WERI-Rb-1 (cell line): ENCODE data around the gene TNFSF12.

ENCODE experiments used
- DNase-seq: peaks from one replicate; pipeline ENCODE4 v3.0.0-alpha.2; 2020
- H3K27ac ChIP-seq: fragments of 250-450 bp; sonication (Bioruptor Pico); 2 replicates; pipeline ENCODE4 v1.5.1; 2020; ENCODE audit warnings: mild to moderate bottlenecking, moderate library complexity
- H3K27me3 ChIP-seq: fragments of 250-450 bp; sonication (Bioruptor Pico); 2 replicates; pipeline ENCODE4 v1.5.1; 2021; ENCODE audit warnings: mild to moderate bottlenecking, low read depth, moderate library complexity; ENCODE audit not compliant: insufficient read depth, severe bottlenecking
- H3K36me3 ChIP-seq: fragments of 250-450 bp; sonication (Bioruptor Pico); 2 replicates; pipeline ENCODE4 v1.5.1; 2020; ENCODE audit warnings: mild to moderate bottlenecking, moderate library complexity
- H3K4me3 ChIP-seq: 2 replicates; pipeline ENCODE4 v1.5.1; 2011; ENCODE audit warnings: low read depth, mild to moderate bottlenecking, control low read depth, low read length
- H3K9me3 ChIP-seq: fragments of 250-450 bp; sonication (Bioruptor Pico); 2 replicates; pipeline ENCODE4 v1.5.1; 2021; ENCODE audit warnings: mild to moderate bottlenecking, moderate library complexity; ENCODE audit not compliant: severe bottlenecking
- CTCF ChIP-seq: IDR thresholded peaks from 2 replicates; pipeline ENCODE4 v1.5.1; 2011; ENCODE audit warnings: low read depth, mild to moderate bottlenecking, control low read depth, inconsistent platforms, low read length

The TNFSF12 gene

GRCh38 chr17:7582396-7583252 is 33.8 kb downstream of the TNFSF12 start:
- Histone ChIP-seq H3K9me3 (peaks cover 5% of the 10 kb centered on the region), H3K27me3 (no peaks in the 10 kb centered on the region), H3K36me3 (peaks cover 47% of the 10 kb centered on the region), H3K27ac (peak overlapping the region; percentile 97), H3K4me3 (no peak overlapping the region)
- no peak for TF ChIP-seq CTCF
- peak; percentile 4 for DNase-seq

GRCh38 chr17:7583253-7584109 is 34.6 kb downstream of the TNFSF12 start, which contains the start of gene MPDU1:
MPDU1 (plus strand) TSS chr17:7583852; CDS start chr17:7583863, 11 bp downstream.
- peaks cover 48% of the 10 kb centered on the region for H3K36me3 ChIP-seq
- TF ChIP-seq CTCF = no peak
- peak within 1 kb of the TSS; percentile 53 for H3K4me3 ChIP-seq
- DNase-seq = peak; percentile 97
- H3K27ac ChIP-seq = peak within 1 kb of the TSS; percentile 97
- peaks cover 5% of the 10 kb centered on the region for H3K9me3 ChIP-seq
- H3K27me3 ChIP-seq = no peaks in the 10 kb centered on the region

DNA sequence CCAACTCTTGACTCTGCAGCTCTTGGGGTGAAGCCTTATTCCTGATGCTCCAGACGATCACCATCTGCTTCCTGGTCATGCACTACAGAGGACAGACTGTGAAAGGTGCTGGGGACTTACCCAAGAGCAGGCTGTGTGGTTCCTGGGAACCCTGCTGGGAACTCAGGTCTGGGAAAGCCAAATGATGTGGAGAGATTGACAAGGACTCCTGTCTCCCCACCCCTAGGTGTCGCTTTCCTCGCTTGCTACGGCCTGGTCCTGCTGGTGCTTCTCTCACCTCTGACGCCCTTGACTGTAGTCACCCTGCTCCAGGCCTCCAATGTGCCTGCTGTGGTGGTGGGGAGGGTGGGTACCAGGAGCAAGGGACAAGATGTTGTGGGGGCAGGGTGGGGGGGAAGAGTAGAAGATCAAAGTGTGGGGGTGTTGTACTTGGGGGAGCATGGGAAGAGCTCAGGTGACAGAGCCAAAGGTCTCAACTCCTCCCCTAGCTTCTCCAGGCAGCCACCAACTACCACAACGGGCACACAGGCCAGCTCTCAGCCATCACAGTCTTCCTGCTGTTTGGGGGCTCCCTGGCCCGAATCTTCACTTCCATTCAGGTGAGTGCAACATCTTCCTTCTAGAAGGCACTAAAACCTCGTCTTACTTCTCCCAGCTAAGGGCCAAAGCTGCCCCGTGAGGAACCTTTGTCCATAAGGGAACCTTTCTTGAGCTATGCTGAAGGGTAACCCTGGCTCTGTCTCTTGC is 38.0 kb downstream of the TNFSF12 start:
- peak; percentile 76 for TF ChIP-seq CTCF
- Histone ChIP-seq H3K27me3 (no peaks in the 10 kb centered on the region), H3K9me3 (peaks cover 5% of the 10 kb centered on the region), H3K4me3 (no peak overlapping the region), H3K36me3 (peaks cover 43% of the 10 kb centered on the region), H3K27ac (no peak overlapping the region)
- DNase-seq = peak; percentile 74

GRCh38 chr17:7587420-7588151 is 38.7 kb downstream of the TNFSF12 start:
- Histone ChIP-seq H3K4me3 (no peak overlapping the region), H3K27ac (no peak overlapping the region), H3K27me3 (no peaks in the 10 kb centered on the region), H3K9me3 (peaks cover 5% of the 10 kb centered on the region), H3K36me3 (peaks cover 44% of the 10 kb centered on the region)
- no peak for DNase-seq
- TF ChIP-seq CTCF = no peak
